Measurements from ENCODE around the gene CETP.
"Not testable (repeated sequence)": the region's sequence is repeated elsewhere in the genome, so short reads cannot be mapped to it uniquely, and the experiment has no call there.

CETP gene

GRCh38 chr16:57000271-57001025 is 38.7 kb downstream of the CETP start:
- no peak for DNase-seq

DNA sequence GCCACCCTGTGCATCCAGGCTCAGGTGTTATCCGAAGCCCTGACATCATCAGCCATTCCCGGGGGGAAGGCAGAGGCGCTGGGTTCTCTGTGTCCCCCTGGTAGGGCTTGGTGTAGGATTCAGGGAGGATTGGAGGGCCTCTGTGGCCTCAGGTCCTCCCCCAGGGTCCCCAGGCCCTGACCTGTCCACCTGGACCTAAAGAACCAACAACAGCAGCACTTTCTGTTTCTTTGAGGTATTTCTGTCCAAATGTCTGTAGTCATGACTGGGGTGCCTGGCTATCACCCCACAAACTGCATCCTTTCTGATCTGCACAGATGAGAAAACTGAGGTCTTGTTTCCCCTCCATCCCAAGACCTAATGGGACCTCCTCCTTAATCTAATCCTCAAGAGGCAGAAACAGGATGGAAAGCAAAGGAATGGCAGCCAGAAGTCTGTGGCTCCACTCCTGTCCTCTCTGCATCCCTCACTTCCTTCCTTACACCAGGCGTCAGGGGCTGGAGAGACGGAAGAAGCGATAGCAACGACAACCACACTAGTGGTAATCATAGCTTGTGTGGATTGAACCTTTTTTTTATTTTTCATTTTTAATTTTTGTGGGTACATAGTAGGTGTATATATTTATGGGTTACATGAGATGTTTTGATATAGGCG is 39.4 kb downstream of the CETP start:
- DNase-seq: no peak

- no peak for DNase-seq
These were observed 42.0 kb downstream of the CETP start for GRCh38 chr16:57003439-57004386.

DNA sequence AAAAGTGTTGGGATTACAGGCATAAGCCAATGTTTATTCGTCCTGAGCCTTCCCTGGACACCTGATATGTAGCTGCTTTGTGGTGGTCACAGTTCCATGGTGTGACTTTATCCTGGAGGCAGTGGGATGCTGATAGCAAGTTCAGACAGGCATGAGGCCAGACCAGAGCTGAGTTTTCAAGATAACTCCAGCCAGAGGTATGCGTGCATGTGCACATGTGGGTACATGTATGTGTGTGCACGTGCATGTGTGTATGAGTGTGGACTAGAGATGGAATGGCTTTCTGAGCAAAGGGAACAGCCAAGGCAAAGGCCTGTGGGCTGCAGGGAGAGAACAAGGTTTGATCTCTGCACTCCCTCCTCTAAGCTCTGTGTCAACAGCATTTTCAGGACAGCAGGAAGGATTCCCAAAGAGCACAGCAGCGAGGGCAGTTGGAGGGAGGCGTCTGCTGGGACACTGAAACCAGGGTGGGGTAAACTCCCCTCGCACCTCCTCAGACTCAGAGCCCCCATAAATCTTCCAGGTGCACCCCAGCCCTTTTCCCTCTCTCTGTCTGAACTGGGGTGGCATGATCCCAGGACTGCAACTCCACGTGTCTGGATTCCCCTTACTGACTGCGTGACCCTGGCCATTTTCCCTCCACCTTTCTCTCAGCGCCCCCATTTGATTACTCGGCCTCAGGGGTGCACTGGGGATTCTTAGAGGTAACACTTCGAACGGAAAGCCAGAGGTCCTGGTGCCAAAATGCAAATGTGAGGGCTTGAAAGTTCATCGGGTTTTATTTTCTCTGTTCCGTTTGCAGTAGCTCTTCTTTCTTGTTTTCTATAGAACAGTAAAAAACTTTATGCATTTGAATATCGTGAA is 42.9 kb downstream of the CETP start:
- no peak for DNase-seq

DNA sequence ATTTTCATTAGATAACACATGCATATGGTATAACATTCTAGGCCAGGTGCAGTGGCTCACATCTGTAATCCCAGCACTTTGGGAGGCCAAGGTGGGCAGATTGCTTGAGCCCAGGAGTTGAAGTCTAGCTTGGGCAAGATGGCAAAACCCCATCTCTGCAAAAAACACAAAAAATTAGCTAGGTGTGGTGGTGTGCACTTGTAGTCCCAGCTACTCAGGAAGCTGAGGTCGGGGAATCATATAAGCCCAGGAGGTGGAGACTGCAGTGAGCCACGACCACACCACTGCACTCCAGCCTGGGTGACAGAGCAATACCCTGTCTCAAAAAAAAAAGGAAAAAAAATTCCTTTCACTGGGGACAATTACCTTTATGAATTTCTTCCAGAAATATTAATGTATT is 43.8 kb downstream of the CETP start:
- not testable (repeated sequence) for DNase-seq

DNA sequence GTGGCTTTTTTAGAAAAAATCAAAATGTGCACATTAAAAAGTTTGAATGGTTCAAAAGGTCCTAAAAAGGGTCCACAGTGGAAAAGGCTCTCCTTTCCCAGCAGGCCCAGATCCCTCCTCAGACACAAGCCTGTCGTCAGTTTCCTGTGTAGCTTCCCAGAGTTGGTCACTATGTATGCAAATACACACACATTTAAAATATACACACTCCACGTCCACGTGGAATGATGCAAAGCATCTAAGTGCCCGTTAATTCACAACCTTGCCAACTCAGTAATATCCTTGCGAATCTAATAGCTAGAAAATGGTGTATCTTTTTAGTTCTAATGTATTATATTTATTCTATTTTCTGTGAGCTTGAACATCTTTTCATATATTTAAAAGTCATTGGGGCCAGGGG is 45.3 kb downstream of the CETP start:
- no peak for DNase-seq

- DNase-seq: no peak
These were observed 45.8 kb downstream of the CETP start for GRCh38 chr16:57007530-57007929.

GRCh38 chr16:57008440-57008839 is 46.7 kb downstream of the CETP start:
- DNase-seq: no peak

DNA sequence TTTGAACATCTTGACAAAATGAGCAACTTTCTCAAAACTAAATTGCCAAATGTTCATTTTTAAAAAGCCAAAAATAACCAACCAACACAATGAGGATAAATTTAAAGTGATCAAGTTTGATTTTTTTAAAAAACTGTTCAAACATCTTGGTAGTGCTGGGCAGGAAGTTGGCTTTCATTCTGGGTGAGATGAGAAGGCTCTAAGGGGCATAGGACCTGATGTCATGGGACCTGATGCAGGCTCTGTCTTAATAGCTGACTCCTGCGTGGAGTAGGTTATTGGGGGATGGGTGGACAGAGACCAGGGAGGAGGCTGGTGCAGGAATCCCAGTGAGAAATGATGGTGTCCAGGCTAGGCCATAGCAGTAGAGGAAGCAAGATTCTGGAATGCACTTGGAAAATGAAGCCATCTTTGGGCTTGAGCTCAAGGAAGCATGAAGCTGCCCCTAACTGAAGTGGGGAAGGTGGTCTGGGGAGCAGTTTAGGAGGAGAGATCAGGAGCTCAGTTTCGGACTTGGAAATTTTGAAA is 48.0 kb downstream of the CETP start:
- no peak for DNase-seq

GRCh38 chr16:57012353-57012752 is 50.6 kb downstream of the CETP start:
- no peak for DNase-seq

DNA sequence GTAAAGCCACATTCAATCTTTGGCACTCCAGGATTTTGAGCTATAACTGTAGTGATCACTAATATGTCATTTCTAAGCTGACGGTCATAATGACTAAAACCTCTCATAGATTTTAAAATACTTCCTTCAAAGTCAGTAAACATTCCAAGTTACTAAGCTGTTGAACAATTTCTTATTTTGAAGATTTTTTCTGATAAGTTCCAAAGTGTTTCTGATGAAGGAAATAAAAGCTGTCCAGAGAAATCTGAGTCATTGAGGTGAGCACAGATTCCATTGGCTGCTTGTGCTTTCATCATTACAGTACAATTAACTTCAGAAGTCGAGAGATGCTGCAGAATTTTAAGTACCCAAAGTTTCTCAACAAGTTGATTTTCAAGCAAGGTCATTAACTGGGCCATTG is 51.5 kb downstream of the CETP start:
- DNase-seq: no peak

- no peak for DNase-seq
These were observed 52.2 kb downstream of the CETP start for GRCh38 chr16:57013902-57014301.

- DNase-seq: no peak
These were observed 54.6 kb downstream of the CETP start for GRCh38 chr16:57016301-57016700.

- no peak for DNase-seq
These were observed 55.1 kb downstream of the CETP start for GRCh38 chr16:57016831-57017230.

- no peak for DNase-seq
These were observed 55.5 kb downstream of the CETP start for GRCh38 chr16:57017251-57017650.

DNA sequence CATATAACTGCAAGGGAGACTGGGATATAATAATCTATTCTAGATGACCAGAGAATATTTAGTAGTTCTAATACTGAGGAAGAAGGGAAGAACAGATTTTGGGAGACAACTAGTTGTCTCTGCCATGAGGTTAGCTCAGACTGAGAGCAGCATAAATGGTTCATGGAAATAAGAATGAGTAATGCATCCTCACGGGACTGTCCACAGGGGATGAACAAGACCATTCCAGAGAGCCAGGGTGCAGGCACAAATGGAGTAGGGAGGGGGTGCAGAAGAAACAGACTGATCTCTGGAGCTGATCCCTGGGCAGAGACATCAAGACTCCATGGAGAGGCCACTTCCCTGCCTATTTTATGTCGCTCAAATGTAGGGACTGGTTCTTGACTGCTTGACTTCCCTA is 58.0 kb downstream of the CETP start:
- DNase-seq: no peak

GRCh38 chr16:57020651-57021050 is 58.9 kb downstream of the CETP start:
- DNase-seq: no peak

DNA sequence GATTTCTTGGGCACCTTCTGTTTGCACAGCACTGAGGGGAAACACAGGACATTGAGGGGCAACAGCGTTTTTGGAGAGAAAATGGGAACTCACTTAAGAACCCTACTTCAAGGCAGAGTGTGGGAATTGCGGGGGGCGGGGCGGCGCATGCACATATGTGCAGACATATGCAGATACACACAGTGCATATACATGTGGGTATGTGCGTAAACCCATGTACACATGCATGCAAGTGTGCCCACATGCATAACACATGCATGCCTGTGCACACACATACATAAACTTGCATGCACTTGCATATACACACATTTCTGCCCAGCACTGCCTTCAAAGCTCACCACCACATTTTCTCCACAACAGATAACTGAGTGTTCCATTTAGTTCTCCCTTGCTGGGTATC is 60.0 kb downstream of the CETP start:
- no peak for DNase-seq

GRCh38 chr16:57022445-57022844 is 60.7 kb downstream of the CETP start:
- no peak for DNase-seq

DNA sequence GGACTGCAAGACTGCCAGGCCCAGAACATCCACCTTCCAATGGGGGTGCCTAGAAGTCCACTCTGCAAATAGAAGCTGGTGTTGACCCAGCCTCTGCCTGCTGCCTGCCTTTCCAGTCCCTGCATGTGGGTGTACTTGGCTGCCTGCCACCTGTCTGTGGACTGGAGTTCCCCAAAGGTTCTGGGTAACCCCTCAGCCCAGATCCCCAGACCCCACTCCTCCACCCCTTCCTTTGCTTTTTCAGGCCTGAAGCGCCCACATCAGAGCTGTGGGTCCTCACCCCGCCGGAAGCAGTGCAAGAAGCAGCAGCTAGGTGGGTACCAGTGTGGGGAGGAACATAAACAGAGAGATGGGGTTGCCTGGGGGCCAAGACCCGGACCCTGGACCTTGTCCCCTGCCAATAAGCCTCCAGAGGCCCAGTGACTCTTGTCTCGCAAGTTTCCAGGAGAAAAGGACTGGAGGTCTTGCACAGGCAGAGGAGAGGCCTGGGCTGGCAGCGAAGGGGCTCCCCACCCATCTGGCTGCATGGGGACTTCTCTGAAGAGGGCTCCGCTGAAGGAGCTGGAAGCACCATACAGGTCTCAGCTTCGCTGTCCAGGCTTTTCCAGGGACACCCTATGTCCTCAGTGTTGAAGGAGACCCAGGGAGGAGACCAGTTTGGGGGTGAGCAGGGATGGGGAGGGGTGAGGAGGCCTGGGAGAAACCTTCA is 61.9 kb downstream of the CETP start:
- no peak for DNase-seq

DNA sequence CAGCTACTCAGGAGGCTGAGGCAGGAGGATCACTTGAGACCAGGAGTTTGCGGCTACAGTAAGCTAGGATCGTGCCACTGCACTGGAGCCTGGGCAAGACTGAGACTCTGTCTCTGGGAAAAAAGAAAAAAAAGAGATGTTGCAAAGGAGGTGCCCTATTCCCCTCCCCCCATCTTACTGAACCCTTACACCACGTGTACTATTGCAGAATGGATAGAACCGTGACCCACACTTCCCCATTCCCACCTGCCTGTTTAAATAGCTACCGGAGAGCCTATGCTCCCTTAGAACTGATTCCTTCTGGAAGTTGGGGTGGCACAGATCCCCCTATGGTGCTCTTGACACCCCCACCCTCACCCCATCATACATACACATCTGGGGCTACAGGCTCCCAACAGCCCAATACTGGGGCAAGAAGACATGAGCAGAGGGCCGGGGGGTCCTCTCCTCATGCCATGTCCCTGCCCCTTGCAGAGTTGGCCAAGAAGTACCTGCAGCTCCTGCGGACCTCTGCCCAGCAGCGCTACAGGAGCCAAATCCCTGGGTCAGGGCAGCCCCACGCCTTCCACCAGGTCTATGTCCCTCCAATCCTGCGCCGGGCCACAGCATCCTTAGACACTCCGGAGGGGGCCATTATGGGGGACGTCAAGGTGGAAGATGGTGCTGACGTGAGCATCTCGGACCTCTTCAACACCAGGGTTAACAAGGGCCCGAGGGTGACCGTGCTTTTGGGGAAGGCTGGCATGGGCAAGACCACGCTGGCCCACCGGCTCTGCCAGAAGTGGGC is 63.3 kb downstream of the CETP start:
- no peak for DNase-seq
